HG02588 (cell line): Measurements from ENCODE around the gene CHCHD2.
"Not testable (repeated sequence)": the region's sequence is repeated elsewhere in the genome, so short reads cannot be mapped to it uniquely, and the experiment has no call there.

Experiments
- ATAC-seq: cut with Tn5 transposase; IDR thresholded peaks from one replicate; pipeline ENCODE4 v1.9.1; 2021; ENCODE audit warnings: mild to moderate bottlenecking, moderate library complexity; ENCODE audit not compliant: unreplicated experiment

Gene CHCHD2, protein sequence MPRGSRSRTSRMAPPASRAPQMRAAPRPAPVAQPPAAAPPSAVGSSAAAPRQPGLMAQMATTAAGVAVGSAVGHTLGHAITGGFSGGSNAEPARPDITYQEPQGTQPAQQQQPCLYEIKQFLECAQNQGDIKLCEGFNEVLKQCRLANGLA

DNA sequence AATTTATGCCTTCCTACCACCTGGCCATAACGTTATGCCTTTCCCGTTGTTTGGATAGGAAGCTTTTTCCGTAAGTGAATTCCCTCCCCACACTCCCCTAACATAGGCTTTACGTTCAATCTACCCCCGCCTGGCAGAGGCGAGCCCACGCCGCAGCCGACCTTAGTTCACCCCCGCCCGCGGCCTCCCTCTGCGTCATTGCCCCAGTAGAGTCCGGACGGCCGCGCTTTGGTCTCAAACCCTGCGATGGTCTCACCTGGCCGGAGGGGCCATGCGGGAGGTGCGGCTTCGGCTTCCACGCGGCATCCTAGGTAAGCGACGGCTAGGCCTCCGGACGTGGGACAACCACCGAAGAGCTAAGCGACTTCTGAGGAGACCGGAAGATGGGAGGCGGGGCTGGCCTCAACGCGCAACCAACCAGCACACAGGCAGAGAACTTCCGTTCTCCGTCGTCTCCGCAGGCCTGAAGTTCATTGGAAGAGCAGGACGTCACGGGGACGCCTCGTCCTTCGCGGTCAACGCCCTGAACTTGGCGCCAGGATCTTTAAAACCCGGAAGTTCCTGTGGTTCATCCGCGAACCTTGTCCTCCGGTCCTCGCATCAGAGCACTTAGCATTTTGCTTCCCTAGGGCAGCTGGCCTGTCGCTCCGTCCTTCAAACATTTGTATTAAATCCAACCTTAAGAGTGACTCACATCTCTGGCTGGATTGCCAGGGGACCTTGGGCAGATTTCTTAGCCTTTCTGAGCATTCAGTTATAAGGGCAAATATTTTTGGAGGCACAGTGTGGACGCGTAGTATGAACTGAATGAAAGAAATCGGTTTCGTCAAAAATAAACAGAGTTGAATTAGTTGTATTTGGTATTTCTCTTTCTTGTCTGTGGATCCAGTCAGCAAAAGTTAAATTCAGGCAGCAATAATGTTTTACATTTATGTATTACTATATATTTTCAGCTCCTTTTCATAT is at the start of gene CHCHD2:
CHCHD2 (minus strand) TSS at position 369 of the 966 bp plus-strand sequence; CDS start at position 306, 63 bp downstream.
- peak; percentile 100 for ATAC-seq

DNA sequence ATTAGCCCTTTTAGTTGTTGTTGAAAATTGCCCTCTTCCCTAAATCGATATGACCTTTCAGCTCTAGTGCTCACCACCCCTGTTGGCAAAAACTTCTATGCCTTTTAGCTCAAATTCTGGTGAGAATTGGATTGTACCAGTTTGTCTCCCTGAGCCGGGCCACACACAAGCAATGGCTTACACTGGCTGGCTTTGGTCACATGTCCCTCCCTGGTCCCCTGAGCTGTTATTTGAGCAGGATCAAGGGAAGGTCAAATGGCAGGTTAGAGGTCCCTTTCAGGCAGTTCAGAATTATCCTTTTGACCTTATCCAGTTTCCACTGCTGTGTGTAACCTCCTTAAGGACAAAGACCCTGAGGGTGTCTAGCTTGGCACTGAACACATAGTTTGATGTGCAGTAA is 24.8 kb upstream of the CHCHD2 start:
- ATAC-seq, result not testable (repeated sequence)

DNA sequence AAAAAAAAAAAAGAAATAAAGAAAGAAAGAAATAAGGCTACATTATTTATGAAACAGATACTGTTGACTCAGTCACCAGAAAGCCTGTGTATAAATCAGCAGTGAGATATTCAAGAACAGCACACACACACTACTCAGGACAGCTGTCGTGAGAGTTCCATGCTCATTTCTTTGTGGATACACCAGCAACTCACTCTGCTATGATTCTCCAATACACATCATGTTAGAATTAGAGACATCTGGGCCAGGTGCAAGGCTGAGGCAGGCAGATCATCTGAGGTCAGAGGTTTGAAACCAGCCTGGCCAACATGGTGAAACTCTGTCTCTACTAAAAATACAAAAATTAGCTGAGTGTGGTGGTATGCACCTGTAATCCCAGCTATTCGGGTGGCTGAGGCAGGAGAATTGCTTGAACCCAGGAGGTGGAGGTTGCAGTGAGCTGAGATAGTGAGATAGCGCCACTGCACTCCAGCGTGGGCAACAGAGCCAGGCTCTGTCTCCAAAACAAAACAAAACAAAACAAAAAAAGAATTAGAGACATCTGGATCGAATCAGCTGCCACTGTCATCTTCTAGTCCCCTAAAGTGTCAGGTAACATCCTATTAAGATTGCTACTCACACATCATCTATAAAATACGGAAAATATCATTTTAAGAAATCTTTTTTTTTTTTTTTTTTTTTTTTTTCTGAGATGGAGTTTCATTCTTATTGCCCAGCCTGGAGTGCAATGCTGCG is 21.1 kb upstream of the CHCHD2 start:
- ATAC-seq, result no peak

DNA sequence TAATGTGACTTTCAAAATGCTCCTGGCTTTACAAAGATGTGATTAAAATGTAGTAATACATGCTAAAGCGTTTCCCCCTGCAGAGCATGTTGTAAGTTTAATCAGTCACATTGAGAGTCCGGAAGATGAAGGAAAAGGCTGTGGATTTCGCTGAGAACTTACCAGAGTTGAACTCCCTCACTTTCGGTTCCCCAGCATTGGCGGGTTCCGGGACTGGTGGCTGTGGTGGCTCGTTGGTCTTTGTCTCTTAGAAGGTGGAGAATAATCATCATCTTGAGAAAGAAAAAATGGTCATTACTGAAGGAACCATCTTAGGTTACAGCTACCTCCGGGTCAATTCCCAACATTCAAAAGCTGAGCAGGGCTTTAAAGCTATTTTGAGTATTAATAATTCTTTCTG is 19.6 kb upstream of the CHCHD2 start:
- no peak for ATAC-seq

DNA sequence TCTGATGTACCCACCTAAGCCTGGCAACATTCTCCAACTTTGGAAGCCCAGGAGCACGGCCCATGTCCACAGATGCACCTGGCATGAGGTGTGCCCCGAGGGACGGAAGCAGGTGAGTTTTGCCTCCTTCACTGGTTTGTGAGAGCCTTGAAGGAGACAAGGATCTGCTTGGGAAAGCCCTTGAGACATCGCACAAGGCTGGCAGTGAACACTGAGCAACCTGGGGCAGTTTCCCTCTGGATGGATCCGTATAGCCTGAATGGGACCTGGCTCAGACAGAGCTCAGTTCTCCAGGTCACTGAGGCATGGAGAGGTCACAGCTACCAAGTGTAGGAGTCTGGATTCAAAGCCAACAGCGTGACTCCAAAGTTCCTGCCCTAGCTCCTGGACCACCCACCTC is 18.7 kb upstream of the CHCHD2 start:
- no peak for ATAC-seq

DNA sequence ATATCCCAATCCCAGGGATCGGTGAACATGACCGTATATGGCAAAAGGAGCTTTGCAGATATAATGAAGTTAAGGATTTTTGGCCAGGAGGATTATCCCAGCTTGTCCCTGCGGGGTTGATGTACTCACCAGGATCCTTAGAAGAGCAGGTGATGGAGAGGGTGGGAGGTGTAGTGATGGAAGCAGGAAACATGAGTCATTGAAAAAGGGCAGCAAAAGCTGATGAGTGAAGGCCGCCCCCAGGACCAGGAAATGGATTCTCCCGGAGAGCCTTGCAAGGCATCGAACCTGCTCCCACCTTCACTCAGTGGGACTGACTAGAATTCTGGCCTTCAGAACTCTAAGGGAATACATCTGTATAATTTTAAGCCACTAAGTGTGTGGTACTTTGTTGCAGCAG is 15.2 kb upstream of the CHCHD2 start:
- ATAC-seq, result no peak

DNA sequence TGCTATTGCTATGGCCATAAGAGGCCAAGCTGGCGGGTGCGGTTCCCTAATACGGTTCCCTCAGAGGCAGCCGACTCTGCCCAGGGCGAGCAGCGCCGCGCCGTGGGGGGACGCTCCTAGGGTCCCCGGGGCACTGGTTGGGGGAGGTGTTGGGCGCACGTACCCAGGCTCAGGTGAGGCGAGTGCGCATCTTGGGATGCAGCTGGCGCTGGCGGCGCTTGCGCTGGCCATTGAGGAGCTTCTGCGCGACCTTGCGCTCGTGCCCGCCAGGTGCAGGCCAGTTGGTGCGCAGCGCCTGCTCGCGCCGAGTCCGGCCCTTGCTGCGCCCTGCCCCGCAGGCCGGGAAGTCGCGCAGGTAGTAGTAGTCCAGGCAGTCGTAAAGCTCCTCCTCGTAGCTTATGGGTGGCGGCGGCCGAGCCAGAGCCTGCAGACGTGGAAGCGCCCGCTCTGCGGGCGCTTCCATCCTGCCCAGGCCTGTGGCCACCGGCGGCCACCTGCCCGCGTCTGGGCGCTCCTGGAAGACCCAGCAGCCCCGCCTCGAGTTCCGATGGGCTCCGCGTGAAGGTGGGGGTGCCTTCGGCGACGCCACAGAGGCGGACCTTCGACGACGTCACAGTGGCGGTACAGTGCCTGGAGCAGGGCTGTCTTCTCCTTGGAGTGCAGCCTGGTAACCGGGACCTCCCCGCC is 9.7 kb upstream of the CHCHD2 start, which contains the start of gene NUPR2:
NUPR2 (minus strand) TSS at position 566 of the 687 bp plus-strand sequence; CDS start at position 463, 103 bp downstream.
- ATAC-seq, result no peak

DNA sequence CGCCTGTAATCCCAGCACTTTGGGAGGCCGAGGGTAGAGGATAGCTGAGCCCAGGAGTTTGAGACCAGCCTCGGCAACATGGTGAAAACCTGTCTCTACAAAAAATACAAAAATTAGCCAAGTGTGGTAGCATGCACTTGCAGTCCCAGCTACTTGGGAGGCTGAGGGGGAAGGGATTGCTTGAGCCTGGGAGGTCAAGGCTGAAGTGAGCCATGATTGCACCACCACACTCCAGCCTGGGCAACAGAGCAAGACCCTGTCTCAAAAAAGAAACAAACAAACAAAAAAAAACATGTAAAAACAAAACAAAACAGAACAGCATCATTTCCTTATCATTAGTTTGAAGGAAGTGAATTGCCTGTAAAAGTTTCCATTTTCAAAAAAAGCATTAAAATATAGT is 6.0 kb upstream of the CHCHD2 start:
- not testable (repeated sequence) for ATAC-seq

DNA sequence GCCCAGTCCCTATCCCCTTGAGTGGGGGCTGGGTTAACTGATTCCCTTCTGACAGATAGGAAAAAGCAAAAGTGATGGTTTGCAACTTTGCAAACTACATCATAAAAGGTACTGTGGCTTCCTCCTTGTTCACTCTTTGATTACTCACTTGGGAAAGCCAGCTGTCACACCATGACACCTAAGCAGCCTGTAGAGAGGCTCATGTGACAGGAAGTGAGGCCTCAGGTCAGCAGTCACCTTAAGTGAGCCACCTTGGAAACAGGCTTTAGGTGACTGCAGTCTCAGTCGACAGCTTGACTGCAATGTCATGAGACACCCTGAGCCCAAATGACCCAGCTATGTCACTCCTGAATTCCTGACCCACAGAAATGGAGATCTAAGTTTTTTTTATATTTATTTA is 4.3 kb upstream of the CHCHD2 start:
- ATAC-seq, result no peak

DNA sequence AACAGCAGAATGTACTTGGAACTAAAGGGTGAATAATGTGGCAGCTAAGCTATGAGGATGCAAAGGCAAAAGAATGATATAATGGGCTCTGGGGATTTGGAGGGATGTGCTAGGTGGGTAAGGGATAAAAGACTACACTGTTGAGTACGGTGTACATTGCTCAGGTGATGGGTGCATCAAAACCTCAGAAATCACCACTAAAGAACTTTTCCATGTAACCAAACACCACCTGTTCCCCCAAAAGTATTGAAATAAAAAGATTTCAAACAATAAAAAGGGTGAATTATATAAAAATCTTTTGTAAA is 1.6 kb upstream of the CHCHD2 start:
- no peak for ATAC-seq

DNA sequence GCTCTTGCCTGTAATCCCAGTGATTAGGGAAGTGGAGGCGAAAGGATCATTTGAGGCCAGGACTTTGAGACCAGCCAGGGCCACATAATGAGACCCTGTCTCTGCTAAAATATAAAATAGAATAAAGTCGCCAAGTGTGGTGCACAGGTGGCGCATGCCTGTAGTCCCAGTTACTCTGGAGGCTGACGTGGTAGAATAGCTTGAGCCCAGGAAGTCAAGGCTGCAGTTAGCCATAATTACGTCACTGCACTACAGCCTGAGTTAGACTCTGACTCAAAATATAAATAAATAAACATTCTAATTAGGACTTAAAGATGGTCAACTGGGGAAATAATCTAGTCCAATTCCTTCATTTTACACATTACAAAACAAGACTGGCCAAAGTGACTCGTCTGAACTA is 768 bp downstream of the CHCHD2 start:
- no peak for ATAC-seq

DNA sequence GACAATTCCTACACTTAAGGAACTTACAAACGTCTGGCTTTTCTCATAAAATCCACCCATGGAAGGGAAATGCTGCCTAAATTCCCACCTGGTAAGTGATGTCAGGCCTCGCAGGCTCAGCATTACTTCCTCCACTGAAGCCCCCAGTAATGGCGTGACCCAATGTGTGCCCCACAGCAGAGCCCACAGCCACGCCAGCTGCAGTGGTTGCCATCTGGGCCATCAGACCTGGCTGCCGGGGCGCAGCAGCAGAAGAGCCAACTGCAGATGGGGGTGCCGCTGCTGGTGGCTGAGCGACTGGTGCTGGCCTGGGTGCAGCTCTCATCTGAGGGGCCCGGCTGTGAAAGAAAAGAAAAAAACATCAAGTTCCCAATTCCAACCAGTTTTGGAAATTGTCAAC is 2.1 kb downstream of the CHCHD2 start:
- not testable (repeated sequence) for ATAC-seq

DNA sequence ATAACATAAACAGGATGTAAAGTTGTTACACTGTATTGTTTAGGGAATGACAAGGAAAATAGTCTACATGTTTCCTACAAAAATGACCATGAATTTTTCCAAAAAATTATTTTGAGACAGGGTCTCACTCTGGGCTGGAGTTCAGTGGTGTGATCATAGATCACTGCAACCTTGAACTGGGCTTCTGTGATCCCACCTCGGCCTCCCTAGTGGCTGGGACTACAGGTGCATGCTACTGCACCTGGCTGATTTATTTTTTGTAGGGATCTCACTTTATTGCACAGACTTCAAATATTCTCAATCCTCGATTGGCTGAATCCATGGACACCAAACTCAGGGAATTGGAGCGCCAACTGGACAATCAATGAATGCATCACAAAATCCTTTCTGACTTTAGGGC is 6.6 kb downstream of the CHCHD2 start:
- ATAC-seq, result no peak

DNA sequence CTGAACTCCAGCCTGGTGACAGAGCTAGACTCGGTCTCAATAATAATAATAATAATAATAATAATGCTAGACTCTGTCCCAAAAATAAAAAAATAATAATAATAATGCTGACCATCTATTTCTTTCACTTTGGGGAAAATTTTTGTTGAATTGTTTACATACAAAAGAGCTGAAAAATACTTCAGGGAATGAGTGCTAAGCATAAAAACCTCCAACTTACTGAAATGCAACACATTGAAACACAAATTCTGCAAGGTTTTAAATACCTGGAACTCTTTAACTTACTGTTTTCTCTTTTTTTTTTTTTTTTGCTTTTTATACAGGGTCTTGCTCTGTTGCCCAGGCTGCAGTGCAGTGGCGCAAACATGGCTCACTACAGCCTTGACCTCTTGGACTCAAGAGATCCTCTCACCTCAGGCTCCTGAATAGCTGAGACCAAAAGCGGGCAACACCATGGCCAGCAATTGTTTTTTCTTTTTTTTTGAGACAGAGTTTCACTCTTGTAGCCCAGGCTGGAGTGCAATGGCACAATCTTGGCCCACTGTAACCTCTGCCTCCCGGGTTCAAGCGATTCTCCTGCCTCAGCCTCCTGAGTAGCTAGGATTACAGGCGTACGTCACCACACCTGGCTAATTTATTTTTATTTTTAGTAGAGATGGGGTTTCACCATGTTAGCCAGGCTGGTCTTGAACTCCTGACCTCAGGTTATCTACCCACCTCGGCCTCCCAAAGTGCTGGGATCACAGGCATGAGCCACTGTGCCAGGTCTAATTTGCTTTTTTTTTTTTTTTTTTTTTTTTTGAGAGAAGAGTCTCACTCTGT is 7.9 kb downstream of the CHCHD2 start:
- ATAC-seq, result not testable (repeated sequence)

DNA sequence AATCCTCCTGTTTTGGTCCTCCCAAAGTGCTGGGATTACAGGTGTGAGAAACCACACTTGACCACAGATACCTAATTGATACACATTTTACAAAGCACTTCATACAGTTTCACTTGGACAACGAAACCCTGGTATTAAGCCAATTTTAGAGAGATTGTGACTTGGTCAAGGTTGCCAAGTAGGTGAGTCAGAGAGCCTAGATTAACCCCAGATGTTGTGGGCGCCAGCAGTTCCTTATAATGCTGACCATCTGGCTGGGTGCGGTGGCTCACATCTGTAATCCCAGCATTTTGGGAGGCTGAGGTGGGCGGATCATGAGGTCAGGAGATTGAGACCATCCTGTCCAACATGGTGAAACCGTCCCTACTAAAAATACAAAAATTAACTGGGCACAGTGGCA is 8.6 kb downstream of the CHCHD2 start:
- ATAC-seq, result no peak

DNA sequence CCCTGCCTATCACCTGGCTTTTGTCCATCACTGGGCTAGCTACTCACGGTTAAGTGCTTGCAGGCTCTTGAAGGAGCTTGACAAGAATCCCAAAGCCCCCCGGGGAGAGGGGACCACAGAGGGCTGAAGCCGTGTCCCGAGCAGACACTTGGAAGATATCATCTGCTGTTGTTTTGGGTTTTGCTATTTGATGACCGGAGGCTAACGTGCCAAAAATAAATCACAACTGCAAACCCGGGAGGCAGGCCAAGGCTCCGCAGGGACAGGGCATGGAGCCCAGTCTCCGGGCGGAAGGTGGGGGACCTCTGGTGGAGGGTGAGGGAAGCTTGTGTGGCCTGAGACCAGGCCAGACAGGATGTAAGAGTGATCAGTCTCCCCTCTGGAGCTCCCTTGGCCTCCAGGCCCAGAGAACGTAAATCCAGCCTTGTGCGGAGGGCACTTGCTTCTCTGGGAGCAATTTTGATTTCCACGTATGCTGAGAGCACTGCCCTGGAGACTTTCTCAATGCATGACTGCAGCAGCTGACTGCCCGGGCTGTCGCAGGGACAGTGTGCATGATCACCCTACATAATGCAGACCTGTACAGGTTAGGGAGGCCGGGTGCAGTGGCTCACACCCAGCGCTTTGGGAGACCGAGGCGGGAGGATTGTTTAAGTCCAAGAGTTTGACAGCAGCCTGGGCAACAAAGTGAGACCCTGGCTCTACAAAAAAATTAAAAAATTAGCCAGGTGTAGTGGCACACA is 13.3 kb downstream of the CHCHD2 start, which contains the start of gene PHKG1:
PHKG1 (minus strand) TSS at position 164 of the 743 bp plus-strand sequence. CDS start 4,011 bp downstream, outside the sequence.
- no peak for ATAC-seq

DNA sequence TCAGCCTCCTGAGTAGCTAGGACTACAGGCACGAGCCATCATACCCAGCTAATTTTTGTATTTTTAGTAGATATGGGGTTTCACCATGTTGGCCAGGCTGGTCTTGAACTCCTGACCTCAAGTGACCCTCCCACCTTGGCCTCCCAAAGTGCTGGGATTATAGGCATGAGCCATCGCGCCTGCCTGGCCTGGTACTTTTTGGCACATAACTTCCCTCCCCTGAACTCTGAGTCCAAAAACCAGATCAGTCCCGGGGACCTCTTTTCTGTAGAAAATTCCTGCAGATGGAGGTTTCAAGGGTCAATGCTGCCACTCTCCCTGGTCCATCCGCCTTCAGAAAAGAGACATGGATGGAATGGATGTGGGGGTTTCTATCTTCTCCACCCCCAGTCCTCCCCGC is 13.9 kb downstream of the CHCHD2 start:
- not testable (repeated sequence) for ATAC-seq

DNA sequence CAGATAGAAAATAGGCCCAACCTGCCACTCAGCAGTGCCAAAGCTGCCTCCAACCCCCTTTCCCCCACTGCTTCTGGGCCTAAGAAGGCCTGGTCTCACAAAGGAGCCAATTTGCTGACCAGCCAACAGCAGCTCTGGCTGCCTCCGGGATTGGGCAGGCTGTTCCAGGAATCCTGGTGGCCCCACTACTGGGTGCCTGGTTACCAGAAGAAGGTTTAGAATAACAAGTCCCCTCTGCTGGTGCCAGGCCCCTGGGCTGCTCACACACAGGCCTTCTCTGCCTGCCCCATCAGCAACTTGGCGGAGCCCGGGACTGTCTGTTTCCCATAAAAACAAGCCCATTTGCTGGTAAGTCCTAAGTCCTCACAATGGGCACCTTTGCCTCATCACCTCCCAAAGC is 14.7 kb downstream of the CHCHD2 start:
- ATAC-seq, result no peak

DNA sequence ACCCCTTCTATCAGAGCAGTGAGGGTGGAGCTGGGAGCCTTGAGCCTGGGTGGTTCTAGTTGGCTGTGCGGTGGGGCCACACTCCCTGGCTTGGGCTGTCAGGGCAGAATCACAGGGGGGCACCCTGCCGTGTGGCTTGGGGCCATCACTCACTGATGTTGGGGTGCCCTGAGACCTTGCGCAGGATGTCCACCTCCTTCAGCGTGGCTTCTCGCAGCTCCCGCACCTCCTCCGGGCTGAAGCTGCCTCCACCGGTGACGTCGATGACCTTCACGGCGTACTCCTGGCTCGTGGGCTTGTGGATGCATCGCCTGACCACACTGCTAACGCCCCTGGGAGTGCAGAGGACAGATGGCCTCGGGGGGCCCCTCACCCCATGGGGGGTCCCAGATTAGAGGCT is 18.8 kb downstream of the CHCHD2 start:
- ATAC-seq, result no peak
